Stimulated activated memory B cell treated with anti-CD40 and anti-IgM and Interleukin-4, amounts not matched to agents 10 μg/mL and 1 μg/mL and 100 μg/mL, for 72 hours (primary cell): ENCODE data around the gene MRPL10.

ENCODE experiments used
- ATAC-seq: fragments of 150-1000 bp; cut with Tn5 transposase; 2 replicates; pipeline ENCODE4 v1.10.0; 2021
- H3K27ac Mint-ChIP-seq: one replicate; pipeline ENCODE4 v1.8.0; 2022; ENCODE audit warnings: mild to moderate bottlenecking, mixed read lengths
- H3K27me3 Mint-ChIP-seq: one replicate; pipeline ENCODE4 v1.8.0; 2022; ENCODE audit warnings: mixed read lengths
- H3K36me3 Mint-ChIP-seq: one replicate; pipeline ENCODE4 v1.8.0; 2022; ENCODE audit warnings: mixed read lengths
- H3K4me1 Mint-ChIP-seq: one replicate; pipeline ENCODE4 v1.8.0; 2022; ENCODE audit warnings: mixed read lengths
- H3K4me3 Mint-ChIP-seq: one replicate; pipeline ENCODE4 v1.8.0; 2022; ENCODE audit warnings: mild to moderate bottlenecking, moderate library complexity, mixed read lengths
- H3K9me3 Mint-ChIP-seq: one replicate; pipeline ENCODE4 v1.8.0; 2022; ENCODE audit warnings: mixed read lengths

Gene MRPL10

GRCh38 chr17:47802341-47803022, 28.9 kb downstream of the MRPL10 start:
- H3K4me3 Mint-ChIP-seq = no peak overlapping the region
- no peaks in the 10 kb centered on the region for H3K4me1 Mint-ChIP-seq
- peaks cover 13% of the 10 kb centered on the region for H3K27me3 Mint-ChIP-seq
- H3K36me3 Mint-ChIP-seq = peaks cover 16% of the 10 kb centered on the region
- H3K9me3 Mint-ChIP-seq = no peaks in the 10 kb centered on the region
- ATAC-seq = peak; percentile 85
- H3K27ac Mint-ChIP-seq = no peak overlapping the region

- H3K27ac Mint-ChIP-seq = no peak overlapping the region
- H3K27me3 Mint-ChIP-seq = peaks cover 15% of the 10 kb centered on the region
- no peaks in the 10 kb centered on the region for H3K9me3 Mint-ChIP-seq
- ATAC-seq = no peak
- no peak overlapping the region for H3K4me3 Mint-ChIP-seq
- peaks cover 10% of the 10 kb centered on the region for H3K36me3 Mint-ChIP-seq
- H3K4me1 Mint-ChIP-seq = no peaks in the 10 kb centered on the region
These were observed 29.4 kb downstream of the MRPL10 start for GRCh38 chr17:47801906-47802305.

GRCh38 chr17:47801176-47801765, 30.1 kb downstream of the MRPL10 start:
- Mint-ChIP-seq H3K4me1 (no peaks in the 10 kb centered on the region), H3K9me3 (no peaks in the 10 kb centered on the region), H3K27ac (no peak overlapping the region), H3K36me3 (peaks cover 4% of the 10 kb centered on the region), H3K4me3 (no peak overlapping the region), H3K27me3 (peaks cover 15% of the 10 kb centered on the region)
- ATAC-seq = no peak

DNA sequence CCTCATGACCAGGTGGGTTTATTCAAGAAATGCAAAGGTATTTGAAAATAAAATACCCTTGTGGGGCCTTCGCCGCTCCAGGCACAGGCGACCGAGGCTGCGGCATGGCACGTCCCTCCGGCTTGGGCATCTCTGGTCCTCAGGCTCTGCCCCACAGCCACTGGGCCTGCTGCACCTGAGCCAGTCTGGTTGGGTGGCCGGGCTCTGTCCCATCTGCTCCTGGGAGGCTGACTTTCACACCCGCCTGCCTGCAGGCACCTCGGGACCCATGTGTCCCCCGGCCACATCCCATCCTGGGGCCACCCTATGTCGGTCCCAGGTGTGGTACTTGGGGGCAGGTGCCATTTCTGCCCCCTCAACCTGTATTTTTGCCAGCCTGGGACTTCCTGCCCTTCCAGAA, 30.7 kb downstream of the MRPL10 start:
- H3K27ac Mint-ChIP-seq = no peak overlapping the region
- no peak for ATAC-seq
- H3K9me3 Mint-ChIP-seq = no peaks in the 10 kb centered on the region
- no peak overlapping the region for H3K4me3 Mint-ChIP-seq
- H3K4me1 Mint-ChIP-seq = no peaks in the 10 kb centered on the region
- H3K36me3 Mint-ChIP-seq = no peaks in the 10 kb centered on the region
- peaks cover 17% of the 10 kb centered on the region for H3K27me3 Mint-ChIP-seq

DNA sequence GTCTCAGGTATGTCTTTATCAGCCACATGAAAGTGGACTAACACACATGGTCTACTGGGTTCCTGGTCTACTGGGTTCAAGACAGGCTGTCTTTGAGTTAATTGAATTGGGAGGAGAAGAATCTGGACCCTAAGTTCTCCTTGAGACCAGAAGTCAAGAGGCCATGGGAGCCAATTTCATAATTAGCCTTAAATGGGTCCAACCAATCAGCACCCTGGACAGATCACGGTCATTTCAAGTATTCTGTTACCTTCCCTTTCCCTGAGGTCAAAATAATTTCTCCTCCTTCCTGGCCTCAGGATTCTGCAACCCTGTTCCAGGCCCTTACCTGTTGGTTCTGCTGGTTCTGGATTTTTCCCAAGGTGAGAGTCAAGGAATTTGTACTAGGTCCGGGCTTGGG, 33.5 kb downstream of the MRPL10 start:
- no peaks in the 10 kb centered on the region for H3K36me3 Mint-ChIP-seq
- H3K4me1 Mint-ChIP-seq = peaks cover 10% of the 10 kb centered on the region
- peaks cover 46% of the 10 kb centered on the region for H3K27me3 Mint-ChIP-seq
- H3K4me3 Mint-ChIP-seq = no peak overlapping the region
- H3K27ac Mint-ChIP-seq = no peak overlapping the region
- ATAC-seq = no peak
- no peaks in the 10 kb centered on the region for H3K9me3 Mint-ChIP-seq

DNA sequence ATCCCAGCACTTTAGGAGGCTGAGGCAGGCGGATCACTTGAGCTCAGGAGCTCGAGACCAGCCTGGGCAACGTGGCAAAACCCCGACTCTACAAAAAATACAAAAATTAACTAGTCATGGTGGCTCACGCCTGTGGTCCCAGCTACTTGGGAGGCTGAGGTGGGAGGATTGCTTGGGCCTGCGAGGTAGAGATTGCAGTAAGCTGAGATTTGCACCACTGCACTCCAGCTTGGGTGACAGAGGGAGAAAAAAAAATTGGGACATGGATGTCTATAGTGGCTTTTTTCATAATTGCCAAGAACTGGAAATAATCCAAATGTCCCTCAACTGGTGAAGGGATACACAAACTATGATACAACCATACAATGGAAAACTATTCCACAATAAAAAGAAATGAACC, 38.4 kb downstream of the MRPL10 start:
- peaks cover 17% of the 10 kb centered on the region for H3K4me1 Mint-ChIP-seq
- H3K27ac Mint-ChIP-seq = no peak overlapping the region
- peaks cover 79% of the 10 kb centered on the region for H3K27me3 Mint-ChIP-seq
- no peak for ATAC-seq
- H3K4me3 Mint-ChIP-seq = no peak overlapping the region
- H3K9me3 Mint-ChIP-seq = no peaks in the 10 kb centered on the region
- H3K36me3 Mint-ChIP-seq = no peaks in the 10 kb centered on the region

DNA sequence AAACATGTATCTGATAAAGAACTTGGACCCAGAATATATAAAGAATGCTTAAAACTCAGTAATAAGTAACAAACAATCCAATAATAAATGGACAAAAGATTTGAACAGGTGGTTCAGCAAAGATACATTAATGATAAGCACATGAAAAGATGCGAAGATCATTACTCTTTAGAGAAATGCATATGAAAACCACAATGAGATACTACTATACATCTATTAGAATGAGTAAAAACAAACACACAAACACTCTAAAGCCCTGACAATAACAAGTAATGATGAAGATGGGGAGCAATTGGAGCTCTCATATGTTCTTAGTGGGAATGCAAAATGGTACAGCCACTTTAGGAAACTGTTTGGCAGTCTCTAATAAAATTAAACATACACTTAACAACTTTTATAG, 38.9 kb downstream of the MRPL10 start:
- no peak overlapping the region for H3K4me3 Mint-ChIP-seq

GRCh38 chr17:47791025-47791424, 40.3 kb downstream of the MRPL10 start:
- Mint-ChIP-seq H3K27ac (no peak overlapping the region), H3K4me1 (peaks cover 17% of the 10 kb centered on the region), H3K4me3 (no peak overlapping the region), H3K36me3 (no peaks in the 10 kb centered on the region), H3K9me3 (no peaks in the 10 kb centered on the region), H3K27me3 (peaks cover 86% of the 10 kb centered on the region)
- no peak for ATAC-seq

More for the DNA sequence above, 38.9 kb downstream of the MRPL10 start:
- no peaks in the 10 kb centered on the region for H3K36me3 Mint-ChIP-seq
- H3K4me1 Mint-ChIP-seq = peaks cover 17% of the 10 kb centered on the region
- peaks cover 79% of the 10 kb centered on the region for H3K27me3 Mint-ChIP-seq
- H3K27ac Mint-ChIP-seq = no peak overlapping the region
- no peaks in the 10 kb centered on the region for H3K9me3 Mint-ChIP-seq
- ATAC-seq = no peak

DNA sequence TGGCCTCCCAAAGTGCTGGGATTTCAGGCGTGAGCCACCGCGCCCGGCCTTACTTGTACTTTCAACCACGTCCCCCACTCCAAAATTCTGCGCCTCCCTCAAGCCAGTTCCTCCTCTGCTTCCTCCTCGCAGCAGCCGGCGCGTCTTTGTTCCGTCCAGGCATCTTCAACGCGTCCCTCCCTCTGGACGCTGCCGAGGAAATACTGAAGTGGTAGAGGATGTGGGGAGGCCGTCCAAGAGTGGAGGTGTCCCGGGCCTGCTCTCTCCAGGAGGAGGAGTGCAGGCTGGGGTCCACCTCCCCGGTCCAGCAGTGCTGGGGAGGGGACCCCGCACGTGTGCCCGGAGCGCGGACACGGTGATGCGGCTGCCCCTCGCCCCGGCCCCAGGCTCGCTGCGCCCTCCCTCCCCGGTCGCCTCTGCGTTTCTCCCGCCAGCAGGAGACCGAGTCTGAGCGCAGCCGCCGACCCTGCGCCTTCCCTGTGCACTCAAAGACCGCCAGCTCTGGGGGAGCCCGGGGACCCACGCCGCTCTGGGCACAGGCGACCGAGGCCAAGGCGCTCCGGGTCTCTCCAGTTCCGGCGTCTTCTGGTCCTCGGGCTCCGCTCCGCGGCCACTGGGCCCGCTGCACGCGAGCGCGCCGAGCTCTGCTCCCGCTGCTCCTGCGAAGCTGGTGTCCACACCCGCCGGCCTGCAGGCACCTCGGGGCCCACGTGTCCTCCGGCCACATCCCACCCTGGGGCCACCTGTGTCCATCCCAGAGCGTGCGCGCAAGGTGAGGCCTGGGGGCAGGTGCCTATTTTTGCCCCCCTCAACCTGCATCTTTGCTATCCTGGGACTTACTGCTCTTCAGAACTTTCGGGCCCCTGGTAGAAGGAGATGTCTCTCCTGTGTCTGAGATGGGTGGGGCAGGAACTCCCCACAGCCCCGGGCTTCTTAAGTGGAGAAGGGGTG, 41.5 kb downstream of the MRPL10 start:
- ATAC-seq = peak; percentile 83
- Mint-ChIP-seq H3K27me3 (peaks cover 82% of the 10 kb centered on the region), H3K36me3 (no peaks in the 10 kb centered on the region), H3K27ac (no peak overlapping the region), H3K4me1 (peaks cover 17% of the 10 kb centered on the region), H3K4me3 (peak overlapping the region; percentile 59), H3K9me3 (no peaks in the 10 kb centered on the region)

DNA sequence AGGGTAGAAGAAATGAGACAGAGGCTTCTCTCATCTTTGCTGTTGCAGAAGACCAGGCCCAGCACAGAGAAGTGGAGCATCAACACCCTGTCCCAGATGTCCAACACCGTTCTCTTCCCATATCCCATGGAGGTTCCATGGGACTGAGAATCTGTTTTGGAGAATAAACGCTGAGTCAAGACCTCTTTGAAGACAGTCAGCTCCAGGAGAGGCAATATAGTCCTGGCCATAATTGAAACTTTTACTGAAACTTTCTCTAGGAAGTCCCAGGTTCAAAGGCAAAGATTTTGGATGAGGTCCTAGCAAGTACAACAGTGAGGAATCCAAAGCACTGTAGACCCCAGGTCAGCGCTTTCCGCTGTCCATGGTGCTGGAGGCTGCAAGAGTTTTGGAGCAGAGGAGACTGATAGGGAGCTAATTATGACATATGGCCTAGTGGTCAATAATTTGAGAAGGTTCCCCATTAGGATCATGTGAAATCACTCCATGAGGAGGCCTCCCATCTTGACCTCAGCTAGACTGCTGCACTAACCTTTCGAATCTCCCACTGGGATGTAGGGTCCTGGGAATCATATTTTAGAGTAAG, 45.7 kb downstream of the MRPL10 start:
- Mint-ChIP-seq H3K4me3 (no peak overlapping the region), H3K9me3 (no peaks in the 10 kb centered on the region), H3K27ac (no peak overlapping the region), H3K36me3 (no peaks in the 10 kb centered on the region), H3K27me3 (peaks cover 73% of the 10 kb centered on the region), H3K4me1 (peaks cover 8% of the 10 kb centered on the region)
- ATAC-seq = no peak

- Mint-ChIP-seq H3K9me3 (no peaks in the 10 kb centered on the region), H3K4me3 (no peak overlapping the region), H3K27me3 (peaks cover 63% of the 10 kb centered on the region), H3K36me3 (no peaks in the 10 kb centered on the region), H3K4me1 (no peaks in the 10 kb centered on the region), H3K27ac (no peak overlapping the region)
- ATAC-seq = no peak
These were observed 49.9 kb downstream of the MRPL10 start for GRCh38 chr17:47781397-47781796.

GRCh38 chr17:47778184-47778635, 53.1 kb downstream of the MRPL10 start:
- H3K9me3 Mint-ChIP-seq = no peaks in the 10 kb centered on the region
- no peak overlapping the region for H3K4me3 Mint-ChIP-seq
- peaks cover 69% of the 10 kb centered on the region for H3K27me3 Mint-ChIP-seq
- H3K4me1 Mint-ChIP-seq = no peaks in the 10 kb centered on the region
- H3K27ac Mint-ChIP-seq = no peak overlapping the region
- no peaks in the 10 kb centered on the region for H3K36me3 Mint-ChIP-seq
- peak; percentile 7 for ATAC-seq

GRCh38 chr17:47776330-47777197, 54.8 kb downstream of the MRPL10 start:
- no peaks in the 10 kb centered on the region for H3K36me3 Mint-ChIP-seq
- peaks cover 72% of the 10 kb centered on the region for H3K27me3 Mint-ChIP-seq
- H3K27ac Mint-ChIP-seq = no peak overlapping the region
- no peak overlapping the region for H3K4me3 Mint-ChIP-seq
- no peaks in the 10 kb centered on the region for H3K9me3 Mint-ChIP-seq
- ATAC-seq = peak; percentile 74
- no peaks in the 10 kb centered on the region for H3K4me1 Mint-ChIP-seq

GRCh38 chr17:47774987-47775580, 56.3 kb downstream of the MRPL10 start:
- Mint-ChIP-seq H3K27ac (no peak overlapping the region), H3K9me3 (peaks cover 3% of the 10 kb centered on the region), H3K36me3 (no peaks in the 10 kb centered on the region), H3K4me3 (no peak overlapping the region), H3K27me3 (peaks cover 57% of the 10 kb centered on the region), H3K4me1 (no peaks in the 10 kb centered on the region)
- no peak for ATAC-seq
